NCI-H774 (cell line): Measurements from ENCODE around the gene MINK1.
"Not testable (repeated sequence)": the region's sequence is repeated elsewhere in the genome, so short reads cannot be mapped to it uniquely, and the experiment has no call there.

Experiments used
- DNase-seq: peaks from one replicate; lab custom pipeline; 2025; lab: John Stamatoyannopoulos, UW

The MINK1 gene

GRCh38 chr17:4811471-4811870 lies 21.7 kb upstream of the MINK1 start:
- DNase-seq, result no peak

GRCh38 chr17:4812690-4813089 lies 20.4 kb upstream of the MINK1 start:
- DNase-seq, result no peak

GRCh38 chr17:4815043-4815675 lies 18.0 kb upstream of the MINK1 start:
- DNase-seq, result no peak

- no peak for DNase-seq
These were observed 16.3 kb upstream of the MINK1 start for GRCh38 chr17:4816826-4817225.

- DNase-seq, result no peak
These were observed 14.9 kb upstream of the MINK1 start for GRCh38 chr17:4818276-4818675.

- no peak for DNase-seq
These were observed 10.3 kb upstream of the MINK1 start for GRCh38 chr17:4822835-4823234.

GRCh38 chr17:4823373-4824089 lies 9.6 kb upstream of the MINK1 start:
- DNase-seq, result no peak

GRCh38 chr17:4827399-4827798 lies 5.7 kb upstream of the MINK1 start:
- no peak for DNase-seq

GRCh38 chr17:4832829-4833177 lies 337 bp upstream of the MINK1 start:
- DNase-seq, result not testable (repeated sequence)

- DNase-seq, result no peak
These were observed 971 bp downstream of the MINK1 start for GRCh38 chr17:4833941-4834680.

- no peak for DNase-seq
These were observed 1.5 kb downstream of the MINK1 start for GRCh38 chr17:4834681-4835020.

- no peak for DNase-seq
These were observed 3.1 kb downstream of the MINK1 start for GRCh38 chr17:4836221-4836620.

- no peak for DNase-seq
These were observed 4.5 kb downstream of the MINK1 start for GRCh38 chr17:4837471-4838308.

- no peak for DNase-seq
These were observed 5.2 kb downstream of the MINK1 start for GRCh38 chr17:4838309-4838785.

GRCh38 chr17:4839221-4839620 lies 6.1 kb downstream of the MINK1 start:
- no peak for DNase-seq

- DNase-seq, result no peak
These were observed 7.1 kb downstream of the MINK1 start for GRCh38 chr17:4839965-4840892.

GRCh38 chr17:4840893-4841242 lies 7.7 kb downstream of the MINK1 start:
- DNase-seq, result no peak

- no peak for DNase-seq
These were observed 9.2 kb downstream of the MINK1 start for GRCh38 chr17:4842376-4842775.

- DNase-seq, result no peak
These were observed 10.3 kb downstream of the MINK1 start for GRCh38 chr17:4843321-4844000.

- no peak for DNase-seq
These were observed 12.0 kb downstream of the MINK1 start for GRCh38 chr17:4845118-4845517.
